HG02623 (cell line): ENCODE data around the gene SLC8B1.

Source experiments
- ATAC-seq: cut with Tn5 transposase; IDR thresholded peaks from one replicate; pipeline ENCODE4 v1.9.1; 2021; ENCODE audit warnings: moderate library complexity; ENCODE audit not compliant: unreplicated experiment

Gene SLC8B1

GRCh38 chr12:113296557-113297213 is 38.2 kb downstream of the SLC8B1 start:
- no peak for ATAC-seq

- ATAC-seq = no peak
These were observed 38.9 kb downstream of the SLC8B1 start for GRCh38 chr12:113295886-113296556.

GRCh38 chr12:113293100-113293499 is 41.8 kb downstream of the SLC8B1 start:
- ATAC-seq = no peak

- ATAC-seq = no peak
These were observed 42.4 kb downstream of the SLC8B1 start for GRCh38 chr12:113292547-113292946.

- no peak for ATAC-seq
These were observed 42.8 kb downstream of the SLC8B1 start for GRCh38 chr12:113292091-113292490.

- no peak for ATAC-seq
These were observed 43.3 kb downstream of the SLC8B1 start for GRCh38 chr12:113291586-113291985.

- no peak for ATAC-seq
These were observed 44.4 kb downstream of the SLC8B1 start for GRCh38 chr12:113290506-113290905.

GRCh38 chr12:113289361-113289760 is 45.5 kb downstream of the SLC8B1 start:
- no peak for ATAC-seq

- no peak for ATAC-seq
These were observed 47.0 kb downstream of the SLC8B1 start for GRCh38 chr12:113287899-113288282.

- no peak for ATAC-seq
These were observed 47.6 kb downstream of the SLC8B1 start for GRCh38 chr12:113287146-113287898.

- no peak for ATAC-seq
These were observed 48.2 kb downstream of the SLC8B1 start for GRCh38 chr12:113286712-113287111.

- no peak for ATAC-seq
These were observed 49.0 kb downstream of the SLC8B1 start for GRCh38 chr12:113285679-113286610.

- no peak for ATAC-seq
These were observed 50.2 kb downstream of the SLC8B1 start for GRCh38 chr12:113284751-113285150.

- no peak for ATAC-seq
These were observed 56.3 kb downstream of the SLC8B1 start for GRCh38 chr12:113278633-113279032.

- no peak for ATAC-seq
These were observed 56.8 kb downstream of the SLC8B1 start for GRCh38 chr12:113278141-113278540.

GRCh38 chr12:113277511-113277910 is 57.4 kb downstream of the SLC8B1 start:
- ATAC-seq = no peak

- no peak for ATAC-seq
These were observed 57.9 kb downstream of the SLC8B1 start for GRCh38 chr12:113276946-113277500.

- no peak for ATAC-seq
These were observed 58.6 kb downstream of the SLC8B1 start for GRCh38 chr12:113276306-113276705.

- ATAC-seq = no peak
These were observed 60.1 kb downstream of the SLC8B1 start for GRCh38 chr12:113274848-113275247.

GRCh38 chr12:113273053-113273725 is 61.7 kb downstream of the SLC8B1 start:
- ATAC-seq = no peak
